ENCODE results near the gene CC2D2B.
A peak's percentile ranks its signal among the peaks of the same experiment; 100 is the strongest.
"Not testable (repeated sequence)": the region's sequence is repeated elsewhere in the genome, so short reads cannot be mapped to it uniquely, and the experiment has no call there.

Gene CC2D2B

GRCh38 chr10:95907456-95908253 is at the start of gene CC2D2B:
Gene CC2D2B, plus strand, starts transcription at chr10:95907975. Its CDS starts 3,349 bp downstream, at chr10:95911324.
- peak; percentile 74 for DNase-seq (ENCODE audit: low spot score)

DNA sequence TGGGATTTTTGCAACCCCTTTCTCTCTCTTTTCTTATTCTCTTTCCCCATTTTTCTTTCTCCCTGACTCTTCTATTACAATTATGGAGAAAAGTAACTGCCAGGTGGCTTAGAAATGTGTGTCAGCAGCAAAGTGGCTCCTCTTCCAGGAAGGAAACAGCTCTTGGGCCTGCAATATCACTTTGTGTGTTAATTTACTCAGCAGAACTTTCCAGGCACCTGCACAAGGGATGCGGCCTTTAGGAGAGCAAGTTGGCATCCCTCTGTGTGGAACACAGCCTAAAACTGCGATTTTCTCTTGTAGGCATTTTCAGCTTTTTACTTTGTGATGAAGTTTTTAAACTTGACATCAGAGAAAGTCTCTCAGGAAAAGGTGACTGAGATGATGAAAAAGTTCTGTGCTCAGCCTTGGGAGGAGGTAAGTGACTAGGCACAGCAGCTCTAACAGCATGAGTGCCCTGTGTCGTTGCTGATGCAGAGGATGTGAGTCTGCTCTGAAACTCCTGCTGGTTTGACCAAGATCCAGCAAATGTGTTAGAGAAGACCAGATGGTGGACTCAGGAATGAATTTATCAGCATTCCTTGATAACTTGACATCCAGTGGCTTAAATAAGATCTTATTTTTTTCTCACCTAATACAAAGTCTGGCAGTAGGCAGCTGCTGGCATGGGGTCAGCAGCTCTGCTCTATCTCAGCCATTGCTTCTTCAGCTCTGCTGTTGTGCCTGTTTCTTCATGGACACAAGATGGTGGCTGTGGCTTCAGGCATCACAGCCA is 47.4 kb upstream of the CC2D2B start:
- DNase-seq (ENCODE audit: low spot score) = no peak

GRCh38 chr10:95861386-95861785 is 46.4 kb upstream of the CC2D2B start:
- no peak for DNase-seq (ENCODE audit: low spot score)

- peak; percentile 78 for DNase-seq (ENCODE audit: low spot score)
Observed at GRCh38 chr10:95864906-95865813, 42.6 kb upstream of the CC2D2B start.

- DNase-seq (ENCODE audit: low spot score) = no peak
Observed at GRCh38 chr10:95865814-95866466, 41.8 kb upstream of the CC2D2B start.

GRCh38 chr10:95866467-95866842 is 41.3 kb upstream of the CC2D2B start:
- no peak for DNase-seq (ENCODE audit: low spot score)

- no peak for DNase-seq (ENCODE audit: low spot score)
Observed at GRCh38 chr10:95867866-95868265, 39.9 kb upstream of the CC2D2B start.

- no peak for DNase-seq (ENCODE audit: low spot score)
Observed at GRCh38 chr10:95872158-95872711, 35.5 kb upstream of the CC2D2B start.

DNA sequence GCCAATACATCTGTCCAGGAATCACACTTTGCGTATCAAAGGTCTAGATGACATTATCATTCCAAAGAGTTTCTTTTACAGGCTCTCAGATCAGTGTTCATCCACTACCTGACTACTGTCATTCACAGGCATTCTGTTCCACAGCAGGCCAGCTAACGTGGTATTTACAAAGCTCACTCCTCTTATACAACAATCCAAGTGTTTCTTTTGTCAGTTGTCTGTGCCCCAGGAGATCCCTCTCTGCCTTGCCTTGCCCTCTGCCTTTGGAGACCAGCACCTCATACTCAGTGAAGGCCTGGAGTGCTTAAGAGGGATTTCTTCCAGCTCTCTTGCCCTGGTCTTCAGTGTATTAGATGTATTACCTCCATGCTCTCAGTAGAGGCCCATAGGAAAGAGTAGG is 34.6 kb upstream of the CC2D2B start:
- no peak for DNase-seq (ENCODE audit: low spot score)

DNA sequence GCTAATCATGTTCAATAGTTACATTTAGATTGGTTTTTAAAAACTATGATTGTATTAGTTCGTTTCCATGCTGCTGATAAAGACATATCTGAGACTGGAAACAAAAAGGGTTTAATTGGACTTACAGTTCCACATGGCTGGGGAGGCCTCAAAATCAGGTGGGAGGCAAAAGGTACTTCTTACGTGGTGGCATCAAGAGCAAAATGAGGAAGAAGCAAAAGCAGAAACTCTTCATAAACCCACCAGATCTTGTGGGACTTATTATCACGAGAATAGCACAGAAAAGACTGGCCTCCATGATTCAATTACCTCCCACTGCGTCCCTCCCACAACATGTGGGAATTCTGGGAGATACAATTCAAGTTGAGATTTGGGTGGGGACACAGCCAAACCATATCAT is 34.1 kb upstream of the CC2D2B start:
- DNase-seq (ENCODE audit: low spot score) = no peak

DNA sequence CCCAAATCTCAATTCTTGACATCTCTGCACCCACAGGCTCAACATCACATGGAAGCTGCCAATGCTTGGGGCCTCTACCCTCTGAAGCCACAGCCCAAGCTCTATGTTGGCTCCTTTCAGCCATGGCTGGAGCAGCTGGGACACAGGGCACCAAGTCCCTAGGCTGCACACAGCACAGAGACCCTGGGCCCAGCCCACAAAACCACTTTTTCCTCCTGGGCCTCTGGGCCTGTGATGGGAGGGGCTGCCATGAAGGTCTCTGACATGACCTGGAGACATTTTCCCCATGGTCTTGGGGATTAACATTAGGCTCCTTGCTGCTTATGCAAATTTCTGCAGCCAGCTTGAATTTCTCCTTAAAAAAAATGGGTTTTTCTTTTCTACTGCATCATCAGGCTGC is 33.0 kb upstream of the CC2D2B start:
- DNase-seq (ENCODE audit: low spot score) = not testable (repeated sequence)

- no peak for DNase-seq (ENCODE audit: low spot score)
Observed at GRCh38 chr10:95876756-95877155, 31.0 kb upstream of the CC2D2B start.

DNA sequence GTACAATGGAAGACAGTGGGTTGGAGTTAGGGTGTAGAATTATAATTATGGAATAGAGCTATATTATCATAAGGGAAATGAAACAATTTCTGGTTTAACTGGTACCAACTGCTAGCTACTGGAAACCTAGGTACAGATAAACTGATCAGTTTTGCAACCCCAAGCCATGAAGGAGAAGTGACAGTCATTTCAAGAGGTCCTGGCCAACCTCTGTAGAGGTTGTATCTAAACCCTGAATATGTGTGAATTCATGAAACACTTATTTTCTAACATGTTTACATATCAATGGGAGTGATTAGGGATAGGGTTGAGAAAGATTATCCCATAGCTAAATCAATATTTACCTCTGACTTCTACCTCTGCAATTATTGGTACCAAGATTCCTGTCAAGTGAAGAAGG is 29.9 kb upstream of the CC2D2B start:
- peak; percentile 11 for DNase-seq (ENCODE audit: low spot score)

GRCh38 chr10:95880704-95881103 is 27.1 kb upstream of the CC2D2B start:
- DNase-seq (ENCODE audit: low spot score) = no peak

GRCh38 chr10:95881316-95881715 is 26.5 kb upstream of the CC2D2B start:
- no peak for DNase-seq (ENCODE audit: low spot score)

DNA sequence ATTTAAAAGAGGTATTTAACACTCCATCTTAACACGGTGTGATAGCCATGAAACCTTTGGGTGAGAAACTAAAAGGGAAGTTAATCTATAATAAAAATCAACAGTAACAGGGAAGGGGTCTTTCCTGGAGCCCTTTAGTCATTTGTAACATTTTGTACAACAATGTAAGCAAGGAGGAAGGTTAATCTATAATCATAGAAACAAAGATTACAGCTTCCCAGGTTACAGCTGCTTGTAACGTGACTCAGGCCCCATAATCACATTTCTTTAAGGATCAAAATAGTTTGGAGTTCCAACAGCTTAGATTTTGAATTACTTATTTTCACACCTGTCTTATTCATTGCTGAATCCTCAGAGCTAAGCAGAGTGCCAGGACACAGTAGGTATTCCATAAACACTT is 17.9 kb upstream of the CC2D2B start:
- DNase-seq (ENCODE audit: low spot score) = no peak

GRCh38 chr10:95896071-95896850 is 11.5 kb upstream of the CC2D2B start:
- no peak for DNase-seq (ENCODE audit: low spot score)

- not testable (repeated sequence) for DNase-seq (ENCODE audit: low spot score)
Observed at GRCh38 chr10:95905897-95906580, 1.7 kb upstream of the CC2D2B start.

DNA sequence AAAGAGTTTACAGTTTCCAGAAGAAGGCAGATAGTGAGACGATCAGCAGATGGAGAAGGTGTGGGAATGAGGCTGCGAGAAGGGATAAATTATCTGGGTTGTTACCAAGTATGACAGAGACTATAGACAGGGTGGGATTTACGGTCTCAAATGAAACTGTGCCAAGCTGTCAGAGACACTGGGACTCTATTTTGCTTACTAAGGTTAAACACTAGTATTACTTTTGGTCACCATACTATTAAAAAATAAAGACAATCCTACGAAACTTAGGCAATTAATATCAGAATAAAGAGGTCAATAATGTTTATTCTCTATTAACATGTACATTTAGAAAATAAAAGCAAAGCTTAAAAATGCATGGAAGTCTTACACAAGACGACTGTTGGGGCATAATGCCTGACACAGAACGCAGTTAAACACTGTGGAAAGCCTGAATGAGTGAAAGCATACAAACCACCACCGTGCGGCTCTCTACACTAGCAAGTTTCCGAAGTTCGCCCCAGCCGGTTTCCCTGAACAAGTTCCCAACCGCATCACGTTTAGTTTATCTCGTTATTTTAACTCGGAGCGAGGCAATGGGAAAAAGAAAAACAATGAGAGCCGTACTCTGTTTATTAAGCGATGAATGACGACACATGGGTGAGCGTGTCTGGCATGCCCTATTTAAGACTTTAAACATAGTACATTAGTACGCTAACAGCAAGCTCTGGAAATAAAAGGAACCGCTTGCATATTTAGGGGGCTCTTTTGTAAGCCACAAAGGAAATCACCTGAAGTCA is 909 bp upstream of the CC2D2B start:
- peak; percentile 52 for DNase-seq (ENCODE audit: low spot score)

All from activated CD4-positive, alpha-beta T cell treated with anti-CD3 and anti-CD28 coated beads, Interleukin-2, Interleukin-4, amounts not matched to agents 100 ng/mL and 50 ng/mL, durations not matched to agents 16 hours and 8 hours (primary cell).